ENCODE measurements around the gene IQGAP2.

Gene IQGAP2

DNA sequence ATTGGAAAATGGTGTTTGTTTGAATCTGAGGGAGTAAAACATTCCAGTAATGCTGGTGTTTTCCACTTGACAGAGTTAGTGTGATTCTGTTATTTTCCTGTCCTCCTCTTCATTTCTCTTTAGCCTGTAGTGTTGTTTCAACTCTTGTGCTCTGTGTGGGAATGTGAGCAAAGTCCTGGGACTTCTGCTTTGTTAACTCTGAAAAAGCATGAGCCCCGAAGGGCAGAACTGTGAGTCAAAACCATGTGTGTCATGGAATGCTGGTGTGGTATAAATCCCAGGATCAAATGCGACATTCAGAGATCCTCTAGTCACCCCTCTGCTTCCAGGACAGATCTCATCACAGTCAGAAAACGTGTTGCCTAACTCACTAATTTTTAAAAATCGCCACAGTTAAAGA, 321.8 kb downstream of the IQGAP2 start:
- H2BK5ac ChIP-seq (ENCODE audit: low read length), result no peak overlapping the region
- peaks cover 0 to 2% of the 10 kb centered on the region in 2 donors for H3K4me1 ChIP-seq (ENCODE audit: control insufficient read depth in 2 of 2, insufficient read depth in 1 of 2, low read depth in 1 of 2, low read length in 2 of 2)
- no peak overlapping the region for H3K14ac ChIP-seq (ENCODE audit: low read length)
- H4K8ac ChIP-seq (ENCODE audit: low read depth, low read length), result no peak overlapping the region
- no peak overlapping the region for H2BK120ac ChIP-seq (ENCODE audit: low read depth, low read length)
- no peak overlapping the region for H3K9ac ChIP-seq (ENCODE audit: low read depth, low read length, poor library complexity)
- H2AFZ ChIP-seq (ENCODE audit: low read length), result no peak overlapping the region
- H3K27me3 ChIP-seq (ENCODE audit: control insufficient read depth in 3 of 3, insufficient read depth in 3 of 3, low read depth in 1 of 3, low read length in 3 of 3), result no peaks in the 10 kb centered on the region
- WGBS, 2 donors (ENCODE audit: extremely low coverage in 2 of 2, insufficient read length in 2 of 2, insufficient replicate concordance in 1 of 2), result no CpG with 5 or more reads among the region's 4 CpGs
- H3K9me3 ChIP-seq (replicated peaks in 1 of 2; ENCODE audit: control insufficient read depth in 2 of 2, insufficient read depth in 1 of 2, low read depth in 1 of 2, low read length in 2 of 2), result peaks cover 3 to 37% of the 10 kb centered on the region in 2 donors
- no peak overlapping the region for H3K4me3 ChIP-seq (ENCODE audit: low read length in 2 of 2)
- H2AK5ac ChIP-seq (ENCODE audit: low read depth, low read length), result no peak overlapping the region
- H2BK12ac ChIP-seq (ENCODE audit: low read length), result no peak overlapping the region
- peaks cover 6 to 85% of the 10 kb centered on the region in 2 donors for H3K36me3 ChIP-seq (replicated peaks in 1 of 2; ENCODE audit: control insufficient read depth in 2 of 2, insufficient read depth in 2 of 2, low read length in 2 of 2)
- DNase-seq (ENCODE audit: low spot score), result no peak
- H4K91ac ChIP-seq (ENCODE audit: low read depth, low read length, poor library complexity), result no peak overlapping the region
- no peak overlapping the region for H3K18ac ChIP-seq (ENCODE audit: low read length)
- no peak overlapping the region for H3K23ac ChIP-seq (ENCODE audit: low read depth, low read length, poor library complexity)
- H3K4ac ChIP-seq (ENCODE audit: low read length), result no peak overlapping the region
- no peaks in the 10 kb centered on the region for H3K79me1 ChIP-seq (ENCODE audit: low read depth, low read length)
- H3K4me2 ChIP-seq (ENCODE audit: insufficient read depth, low read length, poor library complexity, severe bottlenecking), result no peak overlapping the region
- no peak overlapping the region for H2BK15ac ChIP-seq (ENCODE audit: low read length)
- H3K27ac ChIP-seq (replicated peaks; ENCODE audit: low read length), result peak overlapping the region; percentile 17

DNA sequence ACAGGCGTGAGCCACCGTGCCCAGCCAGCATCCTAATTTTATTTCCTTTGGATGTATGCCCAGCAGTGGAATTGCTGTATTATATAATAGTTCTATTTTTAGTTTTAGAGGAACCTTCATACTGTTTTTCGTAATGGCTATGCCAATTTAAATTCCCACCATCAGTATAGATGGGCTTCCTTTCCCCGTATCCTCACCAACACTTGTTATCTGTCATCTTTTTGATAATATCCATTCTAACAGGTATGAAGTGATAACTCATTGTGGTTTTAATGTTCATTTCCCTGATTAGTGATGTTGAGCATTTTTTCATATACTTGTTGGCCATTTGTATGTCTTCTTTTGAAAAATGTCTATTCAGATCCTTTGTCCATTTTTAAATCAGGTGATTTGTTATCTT, 325.9 kb downstream of the IQGAP2 start:
- Histone ChIP-seq H3K4me1 (ENCODE audit: control insufficient read depth in 2 of 2, insufficient read depth in 1 of 2, low read depth in 1 of 2, low read length in 2 of 2) (peaks cover 0 to 2% of the 10 kb centered on the region in 2 donors), H2BK15ac (ENCODE audit: low read length) (no peak overlapping the region), H3K4me2 (ENCODE audit: insufficient read depth, low read length, poor library complexity, severe bottlenecking) (no peak overlapping the region), H3K18ac (ENCODE audit: low read length) (no peak overlapping the region), H2BK5ac (ENCODE audit: low read length) (no peak overlapping the region), H3K9ac (ENCODE audit: low read depth, low read length, poor library complexity) (no peak overlapping the region), H2BK12ac (ENCODE audit: low read length) (no peak overlapping the region), H3K79me1 (ENCODE audit: low read depth, low read length) (peaks cover 3% of the 10 kb centered on the region), H2AFZ (ENCODE audit: low read length) (no peak overlapping the region), H3K9me3 (replicated peaks in 1 of 2; ENCODE audit: control insufficient read depth in 2 of 2, insufficient read depth in 1 of 2, low read depth in 1 of 2, low read length in 2 of 2) (peaks cover 3 to 49% of the 10 kb centered on the region in 2 donors), H2BK120ac (ENCODE audit: low read depth, low read length) (no peak overlapping the region), H4K91ac (ENCODE audit: low read depth, low read length, poor library complexity) (no peak overlapping the region), H3K27ac (replicated peaks; ENCODE audit: low read length) (no peak overlapping the region), H3K14ac (ENCODE audit: low read length) (no peak overlapping the region), H3K36me3 (replicated peaks in 1 of 2; ENCODE audit: control insufficient read depth in 2 of 2, insufficient read depth in 2 of 2, low read length in 2 of 2) (peaks cover 12 to 87% of the 10 kb centered on the region in 2 donors), H3K4me3 (ENCODE audit: low read length in 2 of 2) (no peak overlapping the region), H3K4ac (ENCODE audit: low read length) (no peak overlapping the region), H3K27me3 (ENCODE audit: control insufficient read depth in 3 of 3, insufficient read depth in 3 of 3, low read depth in 1 of 3, low read length in 3 of 3) (no peaks in the 10 kb centered on the region), H4K8ac (ENCODE audit: low read depth, low read length) (no peak overlapping the region), H2AK5ac (ENCODE audit: low read depth, low read length) (no peak overlapping the region), H3K23ac (ENCODE audit: low read depth, low read length, poor library complexity) (no peak overlapping the region)
- WGBS, 2 donors (ENCODE audit: extremely low coverage in 2 of 2, insufficient read length in 2 of 2, insufficient replicate concordance in 1 of 2), result no CpG with 5 or more reads among the region's 4 CpGs
- no peak for DNase-seq (ENCODE audit: low spot score)

DNA sequence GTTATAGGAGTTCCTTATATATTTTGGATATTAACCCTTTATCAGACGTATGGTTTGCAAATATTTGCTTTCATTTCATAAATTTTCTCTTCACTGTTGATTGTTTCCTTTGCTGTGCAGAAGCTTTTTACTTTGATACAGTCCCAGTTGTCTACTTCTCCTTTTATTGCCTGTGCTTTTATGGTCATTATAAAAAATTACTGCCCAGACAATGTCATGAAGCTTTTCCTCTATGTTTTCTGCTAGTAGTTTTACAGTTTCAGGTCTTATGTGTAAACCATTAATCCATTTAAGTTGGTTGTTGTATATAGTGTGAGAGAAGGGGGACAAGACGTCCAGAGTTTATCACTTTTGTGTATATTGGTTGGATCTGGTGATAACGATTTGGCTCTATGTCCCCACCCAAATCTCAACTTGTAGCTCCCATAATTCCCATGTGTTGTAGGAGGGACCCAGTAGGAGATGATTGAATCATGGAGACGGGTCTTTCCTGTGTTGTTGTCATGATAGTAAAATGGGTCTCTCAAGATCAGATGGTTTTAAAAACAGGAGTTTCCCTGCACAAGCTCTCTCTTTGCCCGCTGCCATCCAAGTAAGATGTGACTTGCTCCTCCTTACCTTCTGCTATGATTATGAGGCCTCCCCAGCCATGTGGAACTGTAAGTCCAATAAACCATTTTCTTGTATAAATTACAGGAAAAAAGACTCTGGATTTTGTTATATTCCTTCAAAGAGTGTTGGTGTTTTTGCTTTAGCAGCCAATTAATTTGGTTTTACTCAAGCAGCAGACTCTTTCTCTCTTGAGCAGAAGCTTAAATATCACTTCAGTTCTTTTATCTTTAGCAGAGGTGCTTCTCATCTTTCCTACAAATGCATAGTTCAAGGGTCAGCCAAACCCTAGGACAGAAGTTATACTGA, 326.5 kb downstream of the IQGAP2 start:
- H3K27me3 ChIP-seq (ENCODE audit: control insufficient read depth in 3 of 3, insufficient read depth in 3 of 3, low read depth in 1 of 3, low read length in 3 of 3), result no peaks in the 10 kb centered on the region
- no peak overlapping the region for H3K14ac ChIP-seq (ENCODE audit: low read length)
- H3K9me3 ChIP-seq (replicated peaks in 1 of 2; ENCODE audit: control insufficient read depth in 2 of 2, insufficient read depth in 1 of 2, low read depth in 1 of 2, low read length in 2 of 2), result peaks cover 3 to 47% of the 10 kb centered on the region in 2 donors
- H2AFZ ChIP-seq (ENCODE audit: low read length), result no peak overlapping the region
- H3K18ac ChIP-seq (ENCODE audit: low read length), result no peak overlapping the region
- H2AK5ac ChIP-seq (ENCODE audit: low read depth, low read length), result no peak overlapping the region
- H3K36me3 ChIP-seq (replicated peaks in 1 of 2; ENCODE audit: control insufficient read depth in 2 of 2, insufficient read depth in 2 of 2, low read length in 2 of 2), result peaks cover 17 to 87% of the 10 kb centered on the region in 2 donors
- H2BK12ac ChIP-seq (ENCODE audit: low read length), result no peak overlapping the region
- no peak overlapping the region for H3K4ac ChIP-seq (ENCODE audit: low read length)
- H3K23ac ChIP-seq (ENCODE audit: low read depth, low read length, poor library complexity), result no peak overlapping the region
- DNase-seq (ENCODE audit: low spot score), result no peak
- H2BK120ac ChIP-seq (ENCODE audit: low read depth, low read length), result no peak overlapping the region
- no peak overlapping the region for H3K9ac ChIP-seq (ENCODE audit: low read depth, low read length, poor library complexity)
- H3K4me2 ChIP-seq (ENCODE audit: insufficient read depth, low read length, poor library complexity, severe bottlenecking), result no peak overlapping the region
- no peaks in the 10 kb centered on the region for H3K4me1 ChIP-seq (ENCODE audit: control insufficient read depth in 2 of 2, insufficient read depth in 1 of 2, low read depth in 1 of 2, low read length in 2 of 2)
- no peak overlapping the region for H3K27ac ChIP-seq (replicated peaks; ENCODE audit: low read length)
- H3K79me1 ChIP-seq (ENCODE audit: low read depth, low read length), result peaks cover 3% of the 10 kb centered on the region
- WGBS, 2 donors (ENCODE audit: extremely low coverage in 2 of 2, insufficient read length in 2 of 2, insufficient replicate concordance in 1 of 2), result no CpG with 5 or more reads among the region's 5 CpGs
- H4K91ac ChIP-seq (ENCODE audit: low read depth, low read length, poor library complexity), result no peak overlapping the region
- no peak overlapping the region for H2BK15ac ChIP-seq (ENCODE audit: low read length)
- no peak overlapping the region for H2BK5ac ChIP-seq (ENCODE audit: low read length)
- H4K8ac ChIP-seq (ENCODE audit: low read depth, low read length), result no peak overlapping the region
- H3K4me3 ChIP-seq (ENCODE audit: low read length in 2 of 2), result no peak overlapping the region

DNA sequence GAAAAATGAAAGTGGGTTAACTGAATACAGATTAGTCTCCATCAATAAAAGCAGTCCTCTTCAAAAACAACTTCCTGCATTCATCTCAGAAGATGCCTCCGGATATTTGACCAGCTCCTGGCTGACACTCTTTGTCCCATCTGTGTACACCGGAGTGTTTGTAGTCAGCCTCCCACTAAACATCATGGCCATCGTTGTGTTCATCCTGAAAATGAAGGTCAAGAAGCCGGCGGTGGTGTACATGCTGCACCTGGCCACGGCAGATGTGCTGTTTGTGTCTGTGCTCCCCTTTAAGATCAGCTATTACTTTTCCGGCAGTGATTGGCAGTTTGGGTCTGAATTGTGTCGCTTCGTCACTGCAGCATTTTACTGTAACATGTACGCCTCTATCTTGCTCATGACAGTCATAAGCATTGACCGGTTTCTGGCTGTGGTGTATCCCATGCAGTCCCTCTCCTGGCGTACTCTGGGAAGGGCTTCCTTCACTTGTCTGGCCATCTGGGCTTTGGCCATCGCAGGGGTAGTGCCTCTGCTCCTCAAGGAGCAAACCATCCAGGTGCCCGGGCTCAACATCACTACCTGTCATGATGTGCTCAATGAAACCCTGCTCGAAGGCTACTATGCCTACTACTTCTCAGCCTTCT, 329.4 kb downstream of the IQGAP2 start:
- H3K14ac ChIP-seq (ENCODE audit: low read length), result no peak overlapping the region
- H4K8ac ChIP-seq (ENCODE audit: low read depth, low read length), result no peak overlapping the region
- H4K91ac ChIP-seq (ENCODE audit: low read depth, low read length, poor library complexity), result no peak overlapping the region
- no CpG with 5 or more reads among the region's 15 CpGs for WGBS, 2 donors (ENCODE audit: extremely low coverage in 2 of 2, insufficient read length in 2 of 2, insufficient replicate concordance in 1 of 2)
- H3K18ac ChIP-seq (ENCODE audit: low read length), result no peak overlapping the region
- no peak overlapping the region for H3K27ac ChIP-seq (replicated peaks; ENCODE audit: low read length)
- peaks cover 2 to 35% of the 10 kb centered on the region in 2 donors for H3K9me3 ChIP-seq (replicated peaks in 1 of 2; ENCODE audit: control insufficient read depth in 2 of 2, insufficient read depth in 1 of 2, low read depth in 1 of 2, low read length in 2 of 2)
- H3K4me3 ChIP-seq (ENCODE audit: low read length in 2 of 2), result no peak overlapping the region
- H3K27me3 ChIP-seq (ENCODE audit: control insufficient read depth in 3 of 3, insufficient read depth in 3 of 3, low read depth in 1 of 3, low read length in 3 of 3), result no peaks in the 10 kb centered on the region
- no peak overlapping the region for H2AK5ac ChIP-seq (ENCODE audit: low read depth, low read length)
- no peak overlapping the region for H3K4ac ChIP-seq (ENCODE audit: low read length)
- H3K9ac ChIP-seq (ENCODE audit: low read depth, low read length, poor library complexity), result no peak overlapping the region
- peaks cover 3% of the 10 kb centered on the region for H3K79me1 ChIP-seq (ENCODE audit: low read depth, low read length)
- no peak overlapping the region for H2BK120ac ChIP-seq (ENCODE audit: low read depth, low read length)
- H3K4me2 ChIP-seq (ENCODE audit: insufficient read depth, low read length, poor library complexity, severe bottlenecking), result no peak overlapping the region
- no peak for DNase-seq (ENCODE audit: low spot score)
- no peaks in the 10 kb centered on the region for H3K4me1 ChIP-seq (ENCODE audit: control insufficient read depth in 2 of 2, insufficient read depth in 1 of 2, low read depth in 1 of 2, low read length in 2 of 2)
- H3K23ac ChIP-seq (ENCODE audit: low read depth, low read length, poor library complexity), result no peak overlapping the region
- H3K36me3 ChIP-seq (replicated peaks in 1 of 2; ENCODE audit: control insufficient read depth in 2 of 2, insufficient read depth in 2 of 2, low read length in 2 of 2), result peaks cover 17 to 71% of the 10 kb centered on the region in 2 donors
- no peak overlapping the region for H2BK5ac ChIP-seq (ENCODE audit: low read length)
- H2BK12ac ChIP-seq (ENCODE audit: low read length), result no peak overlapping the region
- H2AFZ ChIP-seq (ENCODE audit: low read length), result no peak overlapping the region
- no peak overlapping the region for H2BK15ac ChIP-seq (ENCODE audit: low read length)

Measured in neuronal stem cell (in vitro differentiated cells).